Upper lobe of right lung (tissue), 1 donor: ENCODE measurements around the gene KDF1. TPM values are rescaled to one million over a fixed set of nuclear protein-coding genes. Genes with fewer than 3 reads are reported as not detected.

Experiments used
- ATAC-seq: fragments of 200-7000 bp; cut with Tn5 transposase; one replicate; pipeline ENCODE4 v1.9.1; 2020; ENCODE audit warnings: mild to moderate bottlenecking, moderate library complexity
- DNase-seq: peaks from one replicate; pipeline ENCODE4 v3.0.0-alpha.2; 2020
- H3K27ac ChIP-seq: fragments of 200-600 bp; one replicate; pipeline ENCODE4 v1.8.0; 2022
- H3K27me3 ChIP-seq: fragments of 200-600 bp; one replicate; pipeline ENCODE4 v1.8.0; 2022; ENCODE audit warnings: mild to moderate bottlenecking
- H3K36me3 ChIP-seq: fragments of 200-600 bp; one replicate; pipeline ENCODE4 v1.8.0; 2022
- H3K4me1 ChIP-seq: fragments of 200-600 bp; one replicate; pipeline ENCODE4 v1.8.0; 2022
- H3K4me3 ChIP-seq: fragments of 200-600 bp; one replicate; pipeline ENCODE4 v1.8.0; 2022; ENCODE audit warnings: mild to moderate bottlenecking
- H3K9me3 ChIP-seq: fragments of 200-600 bp; one replicate; pipeline ENCODE4 v1.8.0; 2022
- CTCF ChIP-seq: fragments of 200-600 bp; IDR thresholded peaks from one replicate; pipeline ENCODE4 v1.8.0; 2022; ENCODE audit warnings: antibody characterized with exemption
- intact Hi-C: fragments of 100-400 bp; cut with DNase I; formaldehyde crosslinking; loops from one replicate; pipeline ENCODE4 v1.11.0; 2022
- total RNA-seq: library from RNA; stranded (reverse); fragmentation: NEBNext Ultra II Directional; extraction: Animal tissue kit (Norgen Biotek cat#: 25700); gene quantifications from one replicate; pipeline ENCODE4 v1.2.1, GENCODE V29; 2021
- donor health status: DM: no; HTN: yes; CAD: no; lungs with severe emphysema.

Gene KDF1
- total RNA-seq, 1 donor from 2014 or later = 10.5 TPM

GRCh38 chr1:26986658-26987057 lies 26.4 kb upstream of the KDF1 start:
- Histone ChIP-seq H3K4me3 (no peak overlapping the region), H3K27ac (no peak overlapping the region), H3K27me3 (no peaks in the 10 kb centered on the region), H3K4me1 (peaks cover 3% of the 10 kb centered on the region), H3K36me3 (no peaks in the 10 kb centered on the region), H3K9me3 (no peaks in the 10 kb centered on the region)
- no peak for TF ChIP-seq CTCF
- ATAC-seq (no peak), DNase-seq (no peak)
- intact Hi-C loops = no loop called here

- H3K27ac ChIP-seq = no peak overlapping the region
- ATAC-seq (no peak), DNase-seq (no peak)
- no peaks in the 10 kb centered on the region for H3K27me3 ChIP-seq
- no peaks in the 10 kb centered on the region for H3K4me1 ChIP-seq
- intact Hi-C loops = no loop called here
- no peaks in the 10 kb centered on the region for H3K9me3 ChIP-seq
- no peak for TF ChIP-seq CTCF
- H3K4me3 ChIP-seq = no peak overlapping the region
- no peaks in the 10 kb centered on the region for H3K36me3 ChIP-seq
Measured at GRCh38 chr1:26984291-26984690, 24.0 kb upstream of the KDF1 start.

- Histone ChIP-seq H3K27me3 (no peaks in the 10 kb centered on the region), H3K36me3 (no peaks in the 10 kb centered on the region), H3K27ac (no peak overlapping the region), H3K9me3 (no peaks in the 10 kb centered on the region), H3K4me1 (no peaks in the 10 kb centered on the region), H3K4me3 (no peak overlapping the region)
- no peak for ATAC-seq
- DNase-seq = no peak
- TF ChIP-seq CTCF = no peak
- intact Hi-C loops = no loop called here
Measured at GRCh38 chr1:26983863-26984262, 23.6 kb upstream of the KDF1 start.

GRCh38 chr1:26981146-26981846 lies 21.0 kb upstream of the KDF1 start:
- TF ChIP-seq CTCF = no peak
- Histone ChIP-seq H3K27ac (no peak overlapping the region), H3K4me3 (no peak overlapping the region), H3K9me3 (no peaks in the 10 kb centered on the region), H3K36me3 (no peaks in the 10 kb centered on the region), H3K27me3 (no peaks in the 10 kb centered on the region), H3K4me1 (no peaks in the 10 kb centered on the region)
- DNase-seq = no peak
- ATAC-seq = no peak
- intact Hi-C loops = no loop called here

- intact Hi-C loops = no loop called here
- Histone ChIP-seq H3K27ac (no peak overlapping the region), H3K9me3 (no peaks in the 10 kb centered on the region), H3K36me3 (no peaks in the 10 kb centered on the region), H3K27me3 (no peaks in the 10 kb centered on the region), H3K4me3 (no peak overlapping the region), H3K4me1 (no peaks in the 10 kb centered on the region)
- TF ChIP-seq CTCF = no peak
- DNase-seq (no peak), ATAC-seq (peak; percentile 93)
Measured at GRCh38 chr1:26978901-26979300, 18.6 kb upstream of the KDF1 start.
